HG03135 (cell line): ENCODE results near the gene BLOC1S3.

ENCODE experiments used
- ATAC-seq: cut with Tn5 transposase; IDR thresholded peaks from one replicate; pipeline ENCODE4 v1.9.1; 2021; ENCODE audit warnings: mild to moderate bottlenecking, moderate library complexity; ENCODE audit not compliant: unreplicated experiment

The BLOC1S3 gene

DNA sequence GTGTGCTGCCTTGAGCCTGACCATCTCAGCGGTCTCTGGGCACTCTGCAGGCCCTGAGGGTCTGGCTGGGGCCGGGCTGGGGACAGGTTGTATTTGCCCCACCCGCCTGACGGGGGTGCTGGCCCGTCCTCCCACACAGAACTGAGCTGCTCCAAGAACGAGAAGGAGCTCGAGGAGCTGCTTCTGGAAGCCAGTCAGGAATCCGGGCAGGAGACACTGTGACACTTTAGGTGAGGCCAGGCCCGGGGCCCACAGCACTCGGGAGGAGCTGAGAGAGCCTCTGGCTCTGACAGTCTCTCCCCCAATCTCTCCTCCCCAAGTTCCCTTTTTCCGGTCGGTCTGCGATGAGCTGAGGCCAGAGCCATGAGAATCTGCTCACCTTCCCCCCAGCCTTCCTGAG, 32.3 kb upstream of the BLOC1S3 start:
- ATAC-seq, result no peak

- no peak for ATAC-seq
Measured at GRCh38 chr19:45146741-45147205, 31.8 kb upstream of the BLOC1S3 start.

DNA sequence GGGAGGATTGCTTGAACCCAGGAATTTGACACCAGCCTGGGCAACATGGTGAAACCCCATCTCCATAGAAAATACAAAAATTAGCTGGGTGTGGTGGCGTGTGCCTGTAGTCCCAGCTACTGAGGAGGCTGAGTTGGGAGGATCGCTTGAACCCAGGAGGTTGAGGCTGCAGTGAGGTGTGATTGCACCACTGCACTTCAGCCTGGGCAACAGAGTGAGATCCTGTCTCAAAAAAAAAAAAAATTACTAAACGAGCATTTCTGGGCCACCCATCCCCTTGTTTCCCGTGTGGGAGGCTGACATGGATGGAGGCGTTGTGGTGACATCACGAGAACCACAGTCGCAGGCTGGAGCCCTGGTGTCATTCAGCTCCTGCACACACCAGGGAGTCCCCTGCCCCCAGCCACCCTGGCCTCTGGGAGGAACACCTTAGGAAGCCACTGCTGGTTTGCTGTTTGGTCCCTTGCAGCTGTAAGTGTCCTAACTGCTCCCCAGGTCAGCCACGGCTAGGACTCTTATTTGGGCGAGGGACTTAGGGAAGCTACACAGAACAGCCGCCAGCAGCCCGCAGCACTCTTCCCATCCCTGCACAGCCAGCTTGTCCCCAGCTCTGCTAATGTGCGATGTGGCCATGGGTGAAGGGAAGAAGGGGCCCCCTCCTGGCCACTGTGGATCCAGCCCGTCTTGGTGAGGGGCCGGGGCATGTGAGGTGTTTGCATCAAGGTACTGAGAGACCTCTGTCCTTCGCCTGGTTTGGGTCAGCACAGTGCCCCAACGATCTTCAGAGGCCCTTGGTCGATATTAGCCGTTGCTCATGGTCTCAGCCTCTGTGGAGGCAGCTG, 30.5 kb upstream of the BLOC1S3 start:
- no peak for ATAC-seq

DNA sequence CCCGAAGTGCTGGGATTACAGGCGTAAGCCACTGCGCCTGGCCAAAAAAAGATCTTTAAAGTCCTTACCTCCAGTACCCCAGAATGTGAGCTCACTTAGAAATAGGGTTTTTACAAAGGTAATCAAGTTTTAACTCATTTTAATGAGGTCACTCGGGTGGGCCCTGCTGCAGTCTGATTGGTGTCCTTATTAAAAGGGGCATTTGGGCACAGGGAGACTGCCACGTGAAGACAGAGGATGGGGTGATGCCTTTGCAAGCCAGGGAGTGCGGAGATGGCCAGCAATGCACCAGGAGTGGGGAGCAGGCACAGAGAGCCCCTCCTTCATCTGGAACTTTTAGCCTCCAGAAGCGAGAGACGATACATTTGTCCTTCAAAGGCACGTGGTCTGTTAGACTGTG, 29.5 kb upstream of the BLOC1S3 start:
- no peak for ATAC-seq

DNA sequence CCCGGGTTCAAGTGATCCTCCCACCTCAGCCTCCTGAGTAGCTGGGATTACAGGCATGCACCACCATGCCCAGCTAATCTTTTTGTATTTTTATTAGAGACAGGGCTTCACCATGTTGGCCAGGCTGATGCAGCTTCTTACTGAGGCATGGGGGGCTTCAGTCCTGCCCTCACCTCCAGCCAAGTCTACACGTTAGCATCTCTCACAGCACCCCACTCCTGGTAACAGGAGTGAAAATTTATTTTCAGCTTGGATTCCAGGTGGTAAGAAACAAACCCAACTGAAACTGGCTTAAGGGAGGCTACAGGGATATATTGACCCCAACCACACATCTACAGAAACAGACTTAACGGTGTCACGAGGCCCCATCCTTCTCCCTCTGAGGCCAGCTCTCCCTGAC, 28.4 kb upstream of the BLOC1S3 start:
- ATAC-seq, result no peak

DNA sequence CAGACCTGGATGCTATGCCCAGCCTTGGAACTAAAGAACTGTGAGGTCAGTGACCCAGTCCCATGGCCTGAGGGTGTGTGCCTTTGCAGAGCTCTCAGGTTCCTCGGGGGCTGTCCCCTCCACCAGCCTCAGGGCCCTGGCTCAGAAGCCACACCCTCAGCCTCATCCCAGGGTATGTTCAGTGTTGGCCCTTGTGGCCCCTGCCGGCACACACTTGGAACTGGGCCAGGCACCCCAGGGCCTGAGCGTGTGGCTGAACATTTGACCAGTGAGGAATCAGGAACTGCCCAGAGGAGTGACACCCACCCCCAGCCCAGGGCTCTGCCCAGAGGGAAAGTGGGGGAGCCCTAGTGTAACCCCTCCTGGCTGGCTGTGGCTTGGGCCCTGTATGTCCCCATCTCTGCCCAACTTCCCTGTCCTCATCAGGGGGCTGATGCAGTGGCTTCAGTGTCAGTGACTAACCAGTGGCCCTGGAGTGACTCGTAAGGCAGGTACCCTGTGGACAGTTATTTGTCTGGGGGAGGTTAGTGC, 27.8 kb upstream of the BLOC1S3 start:
- no peak for ATAC-seq

- ATAC-seq, result no peak
Measured at GRCh38 chr19:45151320-45151719, 27.3 kb upstream of the BLOC1S3 start.

- ATAC-seq, result no peak
Measured at GRCh38 chr19:45151821-45152503, 26.6 kb upstream of the BLOC1S3 start.

GRCh38 chr19:45152504-45153338, 25.9 kb upstream of the BLOC1S3 start:
- no peak for ATAC-seq

GRCh38 chr19:45153339-45154063, 25.1 kb upstream of the BLOC1S3 start:
- no peak for ATAC-seq

DNA sequence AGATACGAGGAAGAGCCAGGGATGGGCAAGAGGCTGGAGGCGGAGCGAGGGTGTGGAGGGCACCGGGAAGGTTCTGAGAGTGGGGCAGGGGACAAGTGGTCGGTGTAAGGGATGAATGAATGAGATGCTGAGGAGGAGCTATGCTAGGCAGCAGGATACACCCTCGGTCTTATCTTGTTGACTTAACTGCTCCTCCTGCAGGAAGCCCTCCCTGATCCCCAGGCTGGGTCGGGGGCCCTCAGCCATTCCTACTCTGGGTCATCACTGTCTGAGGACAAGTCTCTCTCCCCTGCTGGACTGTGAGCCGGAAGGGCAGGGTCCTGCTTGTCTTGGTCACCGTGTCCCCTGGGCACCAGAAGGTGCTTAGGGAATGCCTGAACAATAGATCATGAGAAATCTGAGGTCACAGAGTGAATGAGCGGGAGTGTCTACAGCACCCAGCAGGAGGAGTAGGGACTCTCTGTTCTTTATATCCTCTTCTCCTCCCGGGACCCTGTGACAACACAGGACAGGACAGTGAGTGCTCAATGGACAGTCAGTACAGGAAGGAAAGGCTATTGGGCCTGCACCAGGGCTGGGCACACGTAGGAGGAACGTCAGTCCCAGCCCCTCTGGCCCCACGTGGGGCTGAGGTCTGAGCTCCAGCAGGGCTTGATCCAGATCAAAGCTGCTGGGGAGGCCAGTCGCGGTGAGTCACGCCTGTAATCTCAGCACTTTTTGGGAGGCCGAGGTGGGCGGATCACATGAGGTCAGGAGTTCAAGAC, 24.3 kb upstream of the BLOC1S3 start:
- no peak for ATAC-seq

GRCh38 chr19:45156011-45156630, 22.5 kb upstream of the BLOC1S3 start:
- ATAC-seq, result no peak

DNA sequence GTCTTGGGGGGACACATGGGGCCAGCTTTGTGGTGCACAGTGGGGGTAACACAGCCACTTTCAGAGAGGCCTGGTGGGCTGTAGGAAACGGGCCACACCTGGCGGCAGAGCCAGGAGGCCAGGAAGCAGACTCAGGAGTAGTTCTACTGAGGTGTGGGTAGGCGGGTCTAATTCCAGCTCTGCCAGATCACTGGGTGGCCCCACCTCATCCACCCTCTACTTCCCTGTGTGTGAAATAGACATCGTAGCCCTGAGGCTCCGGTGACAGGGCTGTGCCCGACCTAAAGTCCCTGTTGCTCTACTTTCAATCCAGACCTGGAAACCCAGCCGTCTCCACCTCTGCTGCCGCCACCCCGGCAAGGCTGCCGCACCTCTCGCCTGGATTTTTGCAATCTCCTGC, 21.8 kb upstream of the BLOC1S3 start:
- ATAC-seq, result no peak

- no peak for ATAC-seq
Measured at GRCh38 chr19:45158503-45159209, 19.9 kb upstream of the BLOC1S3 start.

GRCh38 chr19:45159210-45159970, 19.2 kb upstream of the BLOC1S3 start:
- ATAC-seq, result no peak

DNA sequence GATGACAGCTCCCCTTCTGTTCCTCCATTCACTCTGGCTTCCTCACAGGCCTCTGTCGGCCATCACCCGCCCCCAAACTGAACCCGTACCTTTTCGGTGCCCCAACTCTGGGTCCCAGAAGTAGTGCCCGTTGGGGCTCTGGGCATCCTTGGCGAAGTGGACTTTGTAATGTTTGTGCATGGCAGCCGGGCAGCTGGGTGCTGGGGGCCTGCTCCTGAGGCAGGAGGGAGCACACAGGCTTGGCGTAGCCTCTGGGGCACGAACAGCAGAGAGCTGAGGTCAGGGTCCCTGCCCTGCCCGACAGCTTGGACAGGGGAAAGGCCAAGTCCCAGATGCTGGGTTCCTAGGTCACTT, 18.6 kb upstream of the BLOC1S3 start:
- ATAC-seq, result no peak

DNA sequence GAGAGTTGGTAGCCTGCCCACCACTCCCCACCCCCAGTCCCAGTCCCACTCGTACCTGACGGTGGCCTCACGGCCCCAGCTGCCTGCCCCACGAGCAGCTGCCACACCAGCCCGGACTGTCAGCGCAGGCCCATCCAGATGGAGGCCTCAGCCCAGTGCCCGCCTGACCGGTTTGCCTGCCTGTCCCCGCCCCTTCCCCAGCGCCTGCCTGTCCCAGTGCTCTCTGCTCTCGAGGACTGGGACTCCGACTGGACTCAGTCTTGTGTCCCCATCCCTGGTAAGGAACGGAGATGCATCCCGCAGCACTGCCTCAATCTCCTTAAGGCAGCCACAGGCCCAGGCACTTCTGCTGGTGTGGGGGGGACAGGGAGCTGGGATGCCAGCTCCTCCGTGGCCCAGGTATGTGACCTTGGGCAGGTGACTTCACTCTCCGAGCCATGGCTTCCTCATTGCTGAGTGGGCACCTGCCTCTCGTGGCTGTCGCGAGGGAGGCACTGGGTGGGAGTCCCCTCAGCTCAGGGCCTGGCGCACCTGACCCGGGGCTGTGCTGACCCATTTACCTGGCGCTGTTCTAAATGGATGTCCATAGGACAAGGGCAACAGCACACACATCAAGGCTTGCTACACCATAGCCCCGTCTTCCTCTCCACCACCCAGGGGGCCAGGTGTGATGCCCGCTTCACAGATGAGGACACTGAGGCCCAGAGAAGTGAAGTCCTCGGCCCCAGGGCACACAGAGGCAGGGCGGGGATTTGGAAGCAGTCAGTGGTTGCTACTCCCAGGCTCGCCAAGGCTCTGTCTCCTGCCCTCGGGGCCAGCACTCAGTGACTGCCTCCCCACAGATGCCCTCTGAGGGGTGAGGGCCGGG, 17.5 kb upstream of the BLOC1S3 start, which contains the start of gene NKPD1:
Gene NKPD1, minus strand, starts transcription at position 113 of the 868 bp plus-strand sequence. CDS start 832 bp downstream, outside the sequence.
- no peak for ATAC-seq
